ENCODE data around the gene UCMA.

The UCMA gene

GRCh38 chr10:13189961-13190360, 44.2 kb downstream of the UCMA start:
- Histone ChIP-seq H3K9me3 (no peaks in the 10 kb centered on the region), H3K4me3 (no peak overlapping the region), H3K36me3 (replicated peaks) (peaks cover 94% of the 10 kb centered on the region), H3K27me3 (ENCODE audit: low read depth) (no peaks in the 10 kb centered on the region), H3K4me1 (no peaks in the 10 kb centered on the region)
- DNase-seq (ENCODE audit: low spot score in 2 of 2): no peak
- in situ Hi-C loops (cut with MboI; ENCODE audit: low sequenced_read_pairs): no loop called here

GRCh38 chr10:13188593-13188992, 45.6 kb downstream of the UCMA start:
- Histone ChIP-seq H3K4me1 (no peaks in the 10 kb centered on the region), H3K36me3 (replicated peaks) (peaks cover 94% of the 10 kb centered on the region), H3K4me3 (no peak overlapping the region), H3K9me3 (no peaks in the 10 kb centered on the region), H3K27me3 (ENCODE audit: low read depth) (no peaks in the 10 kb centered on the region)
- in situ Hi-C loops (cut with MboI; ENCODE audit: low sequenced_read_pairs): no loop called here
- no peak for DNase-seq (ENCODE audit: low spot score in 2 of 2)

- Histone ChIP-seq H3K36me3 (replicated peaks) (peaks cover 96% of the 10 kb centered on the region), H3K27me3 (ENCODE audit: low read depth) (no peaks in the 10 kb centered on the region), H3K4me1 (no peaks in the 10 kb centered on the region), H3K9me3 (no peaks in the 10 kb centered on the region), H3K4me3 (no peak overlapping the region)
- DNase-seq (ENCODE audit: low spot score in 2 of 2): no peak
- in situ Hi-C loops (cut with MboI; ENCODE audit: low sequenced_read_pairs): no loop called here
Observed at GRCh38 chr10:13187135-13187534, 47.0 kb downstream of the UCMA start.

- H3K4me1 ChIP-seq: no peaks in the 10 kb centered on the region
- H3K27me3 ChIP-seq (ENCODE audit: low read depth): no peaks in the 10 kb centered on the region
- no peaks in the 10 kb centered on the region for H3K9me3 ChIP-seq
- DNase-seq (ENCODE audit: low spot score in 2 of 2): no peak
- peaks cover 98% of the 10 kb centered on the region for H3K36me3 ChIP-seq (replicated peaks)
- in situ Hi-C loops (cut with MboI; ENCODE audit: low sequenced_read_pairs): no loop called here
- H3K4me3 ChIP-seq: no peak overlapping the region
Observed at GRCh38 chr10:13184730-13185514, 49.3 kb downstream of the UCMA start.

GRCh38 chr10:13184276-13184675, 49.9 kb downstream of the UCMA start:
- no peak for DNase-seq (ENCODE audit: low spot score in 2 of 2)
- Histone ChIP-seq H3K4me1 (no peaks in the 10 kb centered on the region), H3K4me3 (no peak overlapping the region), H3K27me3 (ENCODE audit: low read depth) (no peaks in the 10 kb centered on the region), H3K9me3 (no peaks in the 10 kb centered on the region), H3K36me3 (replicated peaks) (peaks cover 98% of the 10 kb centered on the region)
- in situ Hi-C loops (cut with MboI; ENCODE audit: low sequenced_read_pairs): no loop called here

GRCh38 chr10:13183625-13184024, 50.5 kb downstream of the UCMA start:
- Histone ChIP-seq H3K9me3 (no peaks in the 10 kb centered on the region), H3K4me1 (no peaks in the 10 kb centered on the region), H3K27me3 (ENCODE audit: low read depth) (no peaks in the 10 kb centered on the region), H3K4me3 (no peak overlapping the region), H3K36me3 (replicated peaks) (peaks cover 98% of the 10 kb centered on the region)
- no peak for DNase-seq (ENCODE audit: low spot score in 2 of 2)
- in situ Hi-C loops (cut with MboI; ENCODE audit: low sequenced_read_pairs): no loop called here

GRCh38 chr10:13182424-13182823, 51.8 kb downstream of the UCMA start:
- Histone ChIP-seq H3K27me3 (ENCODE audit: low read depth) (no peaks in the 10 kb centered on the region), H3K4me3 (no peak overlapping the region), H3K36me3 (replicated peaks) (peaks cover 99% of the 10 kb centered on the region), H3K4me1 (no peaks in the 10 kb centered on the region), H3K9me3 (no peaks in the 10 kb centered on the region)
- DNase-seq (ENCODE audit: low spot score in 2 of 2): no peak
- in situ Hi-C loops (cut with MboI; ENCODE audit: low sequenced_read_pairs): no loop called here

GRCh38 chr10:13180788-13181187, 53.4 kb downstream of the UCMA start:
- no peak for DNase-seq (ENCODE audit: low spot score in 2 of 2)
- in situ Hi-C loops (cut with MboI; ENCODE audit: low sequenced_read_pairs): no loop called here
- Histone ChIP-seq H3K4me3 (no peak overlapping the region), H3K36me3 (replicated peaks) (peaks cover 97% of the 10 kb centered on the region), H3K4me1 (no peaks in the 10 kb centered on the region), H3K9me3 (no peaks in the 10 kb centered on the region), H3K27me3 (ENCODE audit: low read depth) (no peaks in the 10 kb centered on the region)

GRCh38 chr10:13173616-13174015, 60.6 kb downstream of the UCMA start:
- Histone ChIP-seq H3K4me1 (no peaks in the 10 kb centered on the region), H3K4me3 (no peak overlapping the region), H3K27me3 (ENCODE audit: low read depth) (no peaks in the 10 kb centered on the region), H3K36me3 (replicated peaks) (peaks cover 87% of the 10 kb centered on the region), H3K9me3 (no peaks in the 10 kb centered on the region)
- in situ Hi-C loops (cut with MboI; ENCODE audit: low sequenced_read_pairs): no loop called here
- no peak for DNase-seq (ENCODE audit: low spot score in 2 of 2)
